Neural cell (in vitro differentiated cells): Measurements from ENCODE around the gene CPNE2.

Experiments
- CTCF ChIP-seq: fragments of 450-650 bp; IDR thresholded peaks from 2 replicates; pipeline ENCODE4 v1.5.1; 2014; ENCODE audit warnings: antibody characterized with exemption, mild to moderate bottlenecking, moderate library complexity; ENCODE audit not compliant: poor library complexity, severe bottlenecking
- EP300 ChIP-seq: fragments of 450-650 bp; conservative IDR thresholded peaks from 2 replicates; pipeline ENCODE4 v1.6.1; 2014; ENCODE audit warnings: antibody characterized with exemption, mild to moderate bottlenecking, moderate library complexity; ENCODE audit not compliant: poor library complexity, severe bottlenecking
- EZH2 ChIP-seq: fragments of 200-600, 300-800 bp; shearing (Covaris generic), sonication (generic); IDR thresholded peaks from 2 replicates; pipeline ENCODE4 v1.6.1; 2014; ENCODE audit warnings: antibody characterized with exemption, low read length, borderline replicate concordance, mild to moderate bottlenecking; ENCODE audit not compliant: insufficient read depth, poor library complexity, severe bottlenecking
- POLR2AphosphoS5 ChIP-seq: IDR thresholded peaks from 2 replicates; pipeline ENCODE4 v1.6.1; 2012
- RAD21 ChIP-seq: fragments of 450-650 bp; conservative IDR thresholded peaks from 2 replicates; pipeline ENCODE4 v1.6.1; 2014; ENCODE audit warnings: antibody characterized with exemption, mild to moderate bottlenecking, moderate library complexity
- TAF1 ChIP-seq: IDR thresholded peaks from 2 replicates; pipeline ENCODE4 v1.6.1; 2012; ENCODE audit warnings: low read depth
- TF ChIP-seq, protein P1 (sequence below): IDR thresholded peaks from 2 replicates; pipeline ENCODE4 v1.6.1; 2012; ENCODE audit warnings: borderline replicate concordance

- TF ChIP-seq CTCF = no peak
- TF ChIP-seq EZH2 = no peak
- TF ChIP-seq, protein P1, sequence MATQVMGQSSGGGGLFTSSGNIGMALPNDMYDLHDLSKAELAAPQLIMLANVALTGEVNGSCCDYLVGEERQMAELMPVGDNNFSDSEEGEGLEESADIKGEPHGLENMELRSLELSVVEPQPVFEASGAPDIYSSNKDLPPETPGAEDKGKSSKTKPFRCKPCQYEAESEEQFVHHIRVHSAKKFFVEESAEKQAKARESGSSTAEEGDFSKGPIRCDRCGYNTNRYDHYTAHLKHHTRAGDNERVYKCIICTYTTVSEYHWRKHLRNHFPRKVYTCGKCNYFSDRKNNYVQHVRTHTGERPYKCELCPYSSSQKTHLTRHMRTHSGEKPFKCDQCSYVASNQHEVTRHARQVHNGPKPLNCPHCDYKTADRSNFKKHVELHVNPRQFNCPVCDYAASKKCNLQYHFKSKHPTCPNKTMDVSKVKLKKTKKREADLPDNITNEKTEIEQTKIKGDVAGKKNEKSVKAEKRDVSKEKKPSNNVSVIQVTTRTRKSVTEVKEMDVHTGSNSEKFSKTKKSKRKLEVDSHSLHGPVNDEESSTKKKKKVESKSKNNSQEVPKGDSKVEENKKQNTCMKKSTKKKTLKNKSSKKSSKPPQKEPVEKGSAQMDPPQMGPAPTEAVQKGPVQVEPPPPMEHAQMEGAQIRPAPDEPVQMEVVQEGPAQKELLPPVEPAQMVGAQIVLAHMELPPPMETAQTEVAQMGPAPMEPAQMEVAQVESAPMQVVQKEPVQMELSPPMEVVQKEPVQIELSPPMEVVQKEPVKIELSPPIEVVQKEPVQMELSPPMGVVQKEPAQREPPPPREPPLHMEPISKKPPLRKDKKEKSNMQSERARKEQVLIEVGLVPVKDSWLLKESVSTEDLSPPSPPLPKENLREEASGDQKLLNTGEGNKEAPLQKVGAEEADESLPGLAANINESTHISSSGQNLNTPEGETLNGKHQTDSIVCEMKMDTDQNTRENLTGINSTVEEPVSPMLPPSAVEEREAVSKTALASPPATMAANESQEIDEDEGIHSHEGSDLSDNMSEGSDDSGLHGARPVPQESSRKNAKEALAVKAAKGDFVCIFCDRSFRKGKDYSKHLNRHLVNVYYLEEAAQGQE = no peak
- no peak for TF ChIP-seq TAF1
- TF ChIP-seq POLR2AphosphoS5 = no peak
- no peak for TF ChIP-seq RAD21
- no peak for TF ChIP-seq EP300
Measured at GRCh38 chr16:57123974-57124674, 31.7 kb downstream of the CPNE2 start.
